A549 (cell line): ENCODE results near the gene LOXHD1. TPM values are rescaled to one million over a fixed set of nuclear protein-coding genes. Genes with fewer than 3 reads are reported as not detected.
A peak's percentile ranks its signal among the peaks of the same experiment; 100 is the strongest.

Experiments
- ATAC-seq, 2 experiments: fragments of 200-7000 bp in 1 of 2; fragments of >200 bp in 1 of 2; cut with Nextera tagmentation in 1 of 2; cut with Tn5 transposase in 1 of 2; 3 replicates each; pipeline versions ENCODE4 v1.8.0 to v1.9.1; 2018 to 2020; ENCODE audit warnings: mild to moderate bottlenecking in 1 of 2, moderate library complexity in 1 of 2
- CTCF ChIA-PET: fragments of 300-600 bp; sonication (Branson Sonifier 250); formaldehyde crosslinking; extraction: SDS; loops from one replicate; lab custom pipeline; 2021; ENCODE audit warnings: antibody characterized with exemption, inconsistent platforms; lab: Yijun Ruan, JAX
- POLR2A ChIA-PET: fragments of 350-600 bp; formaldehyde crosslinking; extraction: SDS; loops from one replicate; lab custom pipeline; 2021; ENCODE audit warnings: antibody characterized with exemption, inconsistent platforms; lab: Yijun Ruan, JAX
- DNase-seq, 2 experiments: peaks; one replicate each; pipeline versions ENCODE4 v3.0.0 to v3.0.0-alpha.2; 2011 to 2016; ENCODE audit warnings: low read depth in 1 of 2, low spot score in 1 of 2
- FAIRE-seq: peaks from 2 replicates; lab custom pipeline; 2011; peaks lifted over from hg19 to GRCh38; lab: Jason Lieb, UNC
- H3K27ac ChIP-seq, 2 experiments: fragments of >200 bp; sonication (Bioruptor Twin); formaldehyde crosslinking; 3 replicates each; pipeline ENCODE4 v1.5.1; 2016 to 2017
- H3K4me1 ChIP-seq: fragments of >200 bp; sonication (Bioruptor Twin); formaldehyde crosslinking; 3 replicates; pipeline ENCODE4 v1.6.1; 2016
- H3K4me2 ChIP-seq: fragments of >200 bp; sonication (Bioruptor Twin); formaldehyde crosslinking; 3 replicates; pipeline ENCODE4 v1.6.1; 2016
- H3K4me3 ChIP-seq: fragments of >200 bp; sonication (Bioruptor Twin); formaldehyde crosslinking; 3 replicates; pipeline ENCODE4 v1.5.1; 2016
- H3K9me3 ChIP-seq: fragments of >200 bp; sonication (Bioruptor Twin); formaldehyde crosslinking; 3 replicates; pipeline ENCODE4 v1.6.1; 2016
- BCL3 ChIP-seq: fragments of >200 bp; sonication (Bioruptor Twin); formaldehyde crosslinking; IDR thresholded peaks from 3 replicates; pipeline ENCODE4 v1.6.1; 2016
- BHLHE40 ChIP-seq: IDR thresholded peaks from 2 replicates; pipeline ENCODE4 v1.6.1; 2012; ENCODE audit warnings: low read depth, low read length, inconsistent platforms
- CBX2 ChIP-seq: fragments of 200-600 bp; sonication (generic); IDR thresholded peaks from 2 replicates; pipeline ENCODE4 v1.6.1; 2016; ENCODE audit warnings: low read depth, mild to moderate bottlenecking, borderline replicate concordance
- CHD2 ChIP-seq: fragments of 150-350 bp; IDR thresholded peaks from 2 replicates; pipeline ENCODE4 v1.6.1; 2014; ENCODE audit warnings: low read length; ENCODE audit not compliant: partially characterized antibody
- CTCF ChIP-seq: fragments of >200 bp; sonication (Bioruptor Twin); formaldehyde crosslinking; IDR thresholded peaks from 3 replicates; pipeline ENCODE4 v1.5.1; 2016
- ELK1 ChIP-seq: fragments of 150-350 bp; IDR thresholded peaks from 2 replicates; pipeline ENCODE4 v1.6.1; 2014; ENCODE audit warnings: low read depth, mild to moderate bottlenecking, low read length
- EP300 ChIP-seq, 2 experiments: fragments of >200 bp; sonication (Bioruptor Twin); formaldehyde crosslinking; IDR thresholded peaks; 2 replicates in 1 of 2; 3 replicates in 1 of 2; pipeline ENCODE4 v1.6.1; 2016 to 2017
- FOSB ChIP-seq: fragments of 250-450 bp; sonication (Bioruptor Pico); IDR thresholded peaks from 2 replicates; pipeline ENCODE4 v1.5.0; 2020; ENCODE audit warnings: mild to moderate bottlenecking, moderate library complexity
- GATA3 ChIP-seq: IDR thresholded peaks from 2 replicates; pipeline ENCODE4 v1.6.1; 2012; ENCODE audit warnings: borderline replicate concordance
- HES2 ChIP-seq: fragments of >200 bp; sonication (Bioruptor Twin); formaldehyde crosslinking; IDR thresholded peaks from 2 replicates; pipeline ENCODE4 v1.6.1; 2016
- HOXA7 ChIP-seq: fragments of 250-450 bp; sonication (Bioruptor Pico); IDR thresholded peaks from 2 replicates; pipeline ENCODE4 v1.5.0; 2020; ENCODE audit warnings: mild to moderate bottlenecking, moderate library complexity
- HOXB13 ChIP-seq: fragments of 250-450 bp; sonication (Bioruptor Pico); IDR thresholded peaks from 2 replicates; pipeline ENCODE4 v1.5.0; 2020; ENCODE audit warnings: low read depth, mild to moderate bottlenecking, moderate library complexity
- HOXB5 ChIP-seq: fragments of 250-450 bp; sonication (Bioruptor Pico); IDR thresholded peaks from 2 replicates; pipeline ENCODE4 v1.5.0; 2020; ENCODE audit warnings: mild to moderate bottlenecking, moderate library complexity
- JUN ChIP-seq, 2 experiments: fragments of >200 bp; sonication (Bioruptor Twin); formaldehyde crosslinking; IDR thresholded peaks; 2 replicates in 1 of 2; 3 replicates in 1 of 2; pipeline ENCODE4 v1.6.1; 2016 to 2017
- NPAS2 ChIP-seq: fragments of 250-450 bp; sonication (Bioruptor Pico); IDR thresholded peaks from 2 replicates; pipeline ENCODE4 v1.8.0; 2022; ENCODE audit warnings: mild to moderate bottlenecking, moderate library complexity, borderline replicate concordance
- TFCP2L1 ChIP-seq: fragments of 250-450 bp; sonication (Bioruptor Pico); IDR thresholded peaks from 2 replicates; pipeline ENCODE4 v1.5.0; 2021; ENCODE audit warnings: mild to moderate bottlenecking
- TP53 ChIP-seq: fragments of 250-450 bp; sonication (Bioruptor Pico); IDR thresholded peaks from 2 replicates; pipeline ENCODE4 v1.5.0; 2021; ENCODE audit warnings: mild to moderate bottlenecking, moderate library complexity
- USF2 ChIP-seq: fragments of 450-650 bp; IDR thresholded peaks from 2 replicates; pipeline ENCODE4 v1.6.1; 2014; ENCODE audit warnings: antibody characterized with exemption
- ZC3H11A ChIP-seq: fragments of 450-650 bp; IDR thresholded peaks from 2 replicates; pipeline ENCODE4 v1.6.1; 2014; ENCODE audit warnings: antibody characterized with exemption, mild to moderate bottlenecking
- WGBS: methylation state at CpG from one replicate; pipeline ENCODE4 v1.1.6; 2017; ENCODE audit errors: missing lambda C conversion rate; 5-methylcytosine and 5-hydroxymethylcytosine counted together
- polyA plus RNA-seq, 4 experiments: library from polyadenylated mRNA; depleted of rRNA in 3 of 4; stranded (reverse); fragments of >200 nt; fragmentation: RNase III in 1 of 4; extraction: RNeasy Plus Mini Kit Qiagen cat#74134 plus additional on column Dnase treatment in 1 of 4; gene quantifications; 2 replicates in 3 of 4; 3 replicates in 1 of 4; pipeline ENCODE4 v1.2.3, GENCODE V29; 2011 to 2017

The LOXHD1 gene
- polyA plus RNA-seq, 2 of the 4 experiments (the other 2 are of a cell fraction) = not detected

- Histone ChIP-seq H3K9me3 (no peaks in the 10 kb centered on the region), H3K4me2 (no peak overlapping the region), H3K4me1 (no peaks in the 10 kb centered on the region), H3K27ac (no peak overlapping the region), H3K4me3 (no peak overlapping the region)
- DNase-seq (no peak), FAIRE-seq (no peak), ATAC-seq (no peak)
- TF ChIP-seq HES2 (no peak), BHLHE40 (no peak), HOXB5 (CRISPR knock-in tag) (no peak), CBX2 (no peak), JUN (IDR thresholded peaks at IDR 0.05) (no peak), GATA3 (no peak), FOSB (CRISPR knock-in tag) (no peak)
- POLR2A ChIA-PET = no interaction called here
- WGBS = 61% methylated on average over 3 of the region's 3 CpGs
- CTCF ChIA-PET = interaction anchor here (1.0 kb wide), 2 partner anchors 191 to 298 kb away, joined by 3 read pairs; a partner anchor contains a TSS
These were observed 185.1 kb downstream of the LOXHD1 start for GRCh38 chr18:46471809-46472498.

GRCh38 chr18:46470714-46471113 lies 186.3 kb downstream of the LOXHD1 start:
- no peaks in the 10 kb centered on the region for H3K9me3 ChIP-seq
- CTCF ChIA-PET = no interaction called here
- no peak for FAIRE-seq
- no peak overlapping the region for H3K4me2 ChIP-seq
- 86% methylated on average over 3 of the region's 3 CpGs for WGBS
- TF ChIP-seq FOSB (CRISPR knock-in tag) = no peak
- TF ChIP-seq NPAS2 = no peak
- TF ChIP-seq HOXB13 (CRISPR knock-in tag) = no peak
- TF ChIP-seq BCL3 = no peak
- TF ChIP-seq ZC3H11A = no peak
- TF ChIP-seq ELK1 = no peak
- TF ChIP-seq HOXA7 (CRISPR knock-in tag) = no peak
- TF ChIP-seq, all 56 proteins: peak for 0
- no peaks in the 10 kb centered on the region for H3K4me1 ChIP-seq
- H3K27ac ChIP-seq = no peak overlapping the region
- H3K4me3 ChIP-seq = no peak overlapping the region
- ATAC-seq (no peak), DNase-seq (no peak)
- POLR2A ChIA-PET = no interaction called here

GRCh38 chr18:46469186-46469915 lies 187.7 kb downstream of the LOXHD1 start:
- Histone ChIP-seq H3K4me2 (peak overlapping the region; percentile 42), H3K9me3 (no peaks in the 10 kb centered on the region), H3K4me1 (no peaks in the 10 kb centered on the region), H3K4me3 (no peak overlapping the region), H3K27ac (no peak overlapping the region)
- FAIRE-seq (no peak), ATAC-seq (peak; percentile 58 to 62; a peak in 5 of 6 replicates), DNase-seq (peak in 1 of 2 experiments; percentile 13)
- CTCF ChIA-PET = interaction anchor here (0.9 kb wide), 1 partner anchor 12 kb away, joined by 3 read pairs; no protein-coding TSS in a partner anchor
- 11% methylated on average over 3 of the region's 3 CpGs for WGBS
- POLR2A ChIA-PET = no interaction called here
- TF ChIP-seq EP300 (IDR thresholded peaks at IDR 0.05) (no peak), CTCF (no peak), CHD2 (no peak), TFCP2L1 (no peak), TP53 (CRISPR knock-in tag) (no peak), USF2 (no peak)
